GM19452 (cell line): ENCODE results near the gene ACOT8.
"Not testable (repeated sequence)": the region's sequence is repeated elsewhere in the genome, so short reads cannot be mapped to it uniquely, and the experiment has no call there.

Experiments used
- ATAC-seq: cut with Tn5 transposase; IDR thresholded peaks from one replicate; pipeline ENCODE4 v1.9.1; 2021; ENCODE audit not compliant: unreplicated experiment

Gene ACOT8

GRCh38 chr20:45888681-45889080 is 31.5 kb upstream of the ACOT8 start:
- ATAC-seq = no peak

GRCh38 chr20:45887346-45887715 is 30.1 kb upstream of the ACOT8 start, which contains the start of gene SPATA25:
TSS of gene SPATA25 (minus strand) at chr20:45887622. CDS start at chr20:45887590, 32 bp downstream.
- no peak for ATAC-seq

- ATAC-seq = no peak
Observed at GRCh38 chr20:45886590-45887345, 29.6 kb upstream of the ACOT8 start.

GRCh38 chr20:45883100-45883469 is 25.9 kb upstream of the ACOT8 start:
- ATAC-seq = no peak

GRCh38 chr20:45882469-45883099 is 25.4 kb upstream of the ACOT8 start:
- no peak for ATAC-seq

GRCh38 chr20:45880988-45881788 is 24.0 kb upstream of the ACOT8 start, which contains the start of gene ZSWIM1:
TSS of gene ZSWIM1 (plus strand) at chr20:45881227. CDS start at chr20:45882593, 1,366 bp downstream.
- peak; percentile 98 for ATAC-seq

- ATAC-seq = no peak
Observed at GRCh38 chr20:45878076-45878761, 21.0 kb upstream of the ACOT8 start.

GRCh38 chr20:45874576-45874975 is 17.4 kb upstream of the ACOT8 start:
- no peak for ATAC-seq

GRCh38 chr20:45874104-45874481 is 16.9 kb upstream of the ACOT8 start:
- ATAC-seq = not testable (repeated sequence)

- ATAC-seq = no peak
Observed at GRCh38 chr20:45873409-45874103, 16.4 kb upstream of the ACOT8 start.

- ATAC-seq = no peak
Observed at GRCh38 chr20:45872626-45873025, 15.4 kb upstream of the ACOT8 start.

- ATAC-seq = no peak
Observed at GRCh38 chr20:45867819-45868176, 10.6 kb upstream of the ACOT8 start.

GRCh38 chr20:45867136-45867818 is 10.1 kb upstream of the ACOT8 start:
- ATAC-seq = no peak

- ATAC-seq = no peak
Observed at GRCh38 chr20:45866454-45866853, 9.3 kb upstream of the ACOT8 start.

- ATAC-seq = no peak
Observed at GRCh38 chr20:45863543-45864470, 6.6 kb upstream of the ACOT8 start.

- no peak for ATAC-seq
Observed at GRCh38 chr20:45861221-45862075, 4.3 kb upstream of the ACOT8 start.

GRCh38 chr20:45860560-45861220 is 3.5 kb upstream of the ACOT8 start:
- ATAC-seq = no peak

- ATAC-seq = no peak
Observed at GRCh38 chr20:45859916-45860315, 2.7 kb upstream of the ACOT8 start.
